CD4-positive, alpha-beta T cell treated with Interleukin-4 for 1 hour (primary cell): ENCODE measurements around the gene PDIA2.
"Not testable (repeated sequence)": the region's sequence is repeated elsewhere in the genome, so short reads cannot be mapped to it uniquely, and the experiment has no call there.

Experiments
- DNase-seq, 2 donors: peaks; one replicate each; pipeline ENCODE4 v3.0.0-alpha.2; 2020 to 2022

The PDIA2 gene

DNA sequence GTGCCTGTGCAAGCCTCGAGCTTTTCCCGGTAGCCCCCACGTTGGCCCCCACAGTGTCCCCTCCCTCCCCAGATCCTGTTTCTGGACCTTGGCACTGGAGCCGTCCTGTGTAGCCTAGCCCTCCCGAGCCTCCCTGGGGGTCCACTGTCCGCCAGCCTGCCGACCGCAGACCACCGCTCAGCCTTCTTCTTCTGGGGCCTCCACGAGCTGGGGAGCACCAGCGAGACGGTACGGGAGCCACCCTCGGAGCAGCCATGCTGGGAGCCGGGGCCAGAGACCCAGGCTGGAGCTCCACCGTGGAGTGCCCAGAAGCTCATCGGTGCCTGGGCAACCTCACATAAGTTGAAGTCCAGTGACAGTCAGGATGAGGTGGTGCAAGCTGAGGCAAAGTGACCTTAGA is 19.0 kb upstream of the PDIA2 start:
- no peak for DNase-seq

DNA sequence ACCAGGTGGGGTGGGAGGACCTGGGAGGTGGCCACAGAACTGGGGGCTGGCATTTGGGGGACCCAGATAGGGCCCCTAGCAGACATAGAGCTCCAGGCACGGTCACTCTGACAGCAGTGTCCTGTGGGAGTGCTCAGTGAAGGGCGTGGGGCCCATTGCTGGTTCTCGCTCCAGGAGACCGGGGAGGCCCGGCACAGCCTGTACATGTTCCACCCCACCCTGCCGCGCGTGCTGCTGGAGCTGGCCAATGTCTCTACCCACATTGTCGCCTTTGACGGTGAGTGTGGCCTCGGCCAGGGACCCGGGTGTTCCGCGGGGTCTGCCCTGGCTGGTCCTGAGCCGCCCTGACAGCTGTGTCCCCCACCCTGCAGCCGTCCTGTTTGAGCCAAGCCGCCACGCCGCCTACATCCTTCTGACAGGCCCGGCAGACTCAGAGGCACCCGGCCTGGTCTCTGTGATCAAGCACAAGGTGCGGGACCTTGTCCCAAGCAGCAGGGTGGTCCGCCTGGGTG is 18.5 kb upstream of the PDIA2 start:
- no peak for DNase-seq

DNA sequence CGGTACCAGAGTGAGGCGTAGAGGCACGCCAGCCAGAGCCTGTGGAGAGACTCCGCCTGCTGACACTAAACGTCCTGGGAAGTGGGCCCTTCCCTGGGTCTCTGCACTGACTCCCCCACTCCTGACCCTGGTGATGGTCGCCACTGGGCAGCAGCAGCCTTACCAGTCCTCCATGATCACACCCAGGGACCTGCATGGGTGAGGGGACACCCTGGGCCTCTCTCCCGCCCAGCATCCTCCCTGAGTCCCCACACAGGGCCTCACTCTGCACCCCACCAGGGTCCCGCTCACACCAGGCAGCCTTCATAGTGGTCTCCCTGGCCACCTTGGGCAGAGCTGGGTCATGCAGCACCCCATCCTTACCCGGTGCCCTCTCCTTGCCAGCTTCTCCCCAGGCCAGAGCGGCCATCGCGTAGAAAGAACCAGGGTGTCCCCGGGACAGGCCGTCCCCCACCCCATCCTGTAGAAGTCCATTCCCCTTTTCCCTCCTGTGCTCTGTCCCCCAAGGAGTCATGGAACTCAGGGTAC is 17.9 kb upstream of the PDIA2 start:
- no peak for DNase-seq

DNA sequence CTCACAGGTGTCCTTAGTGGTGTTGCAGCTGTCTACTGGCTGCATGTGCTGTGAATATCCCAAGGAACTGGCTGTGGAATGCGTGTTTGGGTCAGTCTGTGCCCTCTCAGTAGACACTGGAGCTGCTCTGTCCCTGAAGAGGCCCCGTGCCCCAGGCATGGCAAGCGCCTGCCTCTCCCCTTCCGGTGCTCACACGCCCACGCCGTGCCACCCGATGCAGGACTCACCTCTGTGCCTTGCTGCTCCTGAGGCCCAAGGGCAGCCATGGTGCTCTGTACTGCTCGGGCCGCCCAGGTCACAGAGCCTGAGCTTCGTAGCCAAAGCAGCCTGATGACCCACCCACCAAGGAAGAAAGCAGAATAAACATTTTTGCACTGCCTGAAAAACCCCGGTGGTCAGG is 17.3 kb upstream of the PDIA2 start:
- DNase-seq = no peak

DNA sequence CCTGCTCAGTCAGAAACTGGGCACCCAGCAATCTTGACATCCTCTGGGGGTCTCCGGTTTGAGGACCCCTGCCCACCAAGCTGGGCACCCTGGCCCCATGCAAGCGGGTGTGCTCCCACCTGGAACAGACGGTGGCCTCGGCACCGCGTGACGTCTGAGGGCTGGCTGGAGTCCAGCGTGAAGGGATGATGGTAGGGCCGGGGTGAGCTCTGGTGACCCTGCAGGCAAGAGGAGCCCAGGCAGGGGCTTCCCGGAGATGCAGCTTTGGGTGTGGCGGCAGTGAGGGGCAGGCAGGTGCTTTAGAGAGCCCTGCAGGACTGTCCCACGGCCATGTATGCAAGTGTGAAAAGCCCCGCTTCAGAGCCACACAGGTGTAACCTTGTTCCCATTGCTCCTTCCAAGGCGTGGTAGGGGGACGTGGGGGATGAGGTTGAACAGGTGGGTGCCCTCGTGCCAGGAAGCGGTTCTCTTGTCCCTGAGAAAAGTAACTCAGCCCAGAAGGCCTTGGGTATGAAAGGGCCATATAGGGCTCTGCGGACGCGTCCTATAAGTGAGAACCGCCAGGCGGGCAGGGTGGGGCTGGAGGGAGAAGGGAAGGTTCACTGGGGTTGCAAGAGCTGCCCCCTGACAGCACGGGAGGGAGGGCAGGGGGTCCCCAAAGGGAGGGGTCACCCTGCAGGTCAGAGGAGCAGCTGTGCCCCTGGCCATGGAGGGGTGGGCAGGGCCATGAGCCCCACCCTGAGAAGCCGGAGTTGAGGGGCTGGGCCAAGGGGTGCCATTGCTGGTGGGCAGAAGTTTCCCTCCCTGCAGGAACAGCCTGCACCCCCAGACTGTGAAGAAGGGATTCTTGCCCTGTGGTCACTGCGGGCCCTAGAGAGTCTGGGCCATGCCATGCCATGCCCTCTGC is 16.5 kb upstream of the PDIA2 start:
- DNase-seq = no peak

DNA sequence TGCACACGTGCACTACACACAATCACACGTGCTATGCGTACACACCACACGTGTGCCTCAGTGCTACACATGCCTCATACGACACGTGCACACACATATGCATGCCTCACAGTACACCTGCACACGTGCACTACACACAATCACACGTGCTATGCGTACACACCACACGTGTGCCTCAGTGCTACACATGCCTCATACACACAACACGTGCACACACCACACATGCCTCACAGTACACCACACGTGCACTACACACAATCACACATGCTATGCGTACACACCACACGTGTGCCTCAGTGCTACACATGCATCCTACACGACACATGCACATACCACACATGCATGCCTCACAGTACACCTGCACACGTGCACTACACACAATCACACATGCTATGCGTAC is 15.4 kb upstream of the PDIA2 start:
- DNase-seq = not testable (repeated sequence)

DNA sequence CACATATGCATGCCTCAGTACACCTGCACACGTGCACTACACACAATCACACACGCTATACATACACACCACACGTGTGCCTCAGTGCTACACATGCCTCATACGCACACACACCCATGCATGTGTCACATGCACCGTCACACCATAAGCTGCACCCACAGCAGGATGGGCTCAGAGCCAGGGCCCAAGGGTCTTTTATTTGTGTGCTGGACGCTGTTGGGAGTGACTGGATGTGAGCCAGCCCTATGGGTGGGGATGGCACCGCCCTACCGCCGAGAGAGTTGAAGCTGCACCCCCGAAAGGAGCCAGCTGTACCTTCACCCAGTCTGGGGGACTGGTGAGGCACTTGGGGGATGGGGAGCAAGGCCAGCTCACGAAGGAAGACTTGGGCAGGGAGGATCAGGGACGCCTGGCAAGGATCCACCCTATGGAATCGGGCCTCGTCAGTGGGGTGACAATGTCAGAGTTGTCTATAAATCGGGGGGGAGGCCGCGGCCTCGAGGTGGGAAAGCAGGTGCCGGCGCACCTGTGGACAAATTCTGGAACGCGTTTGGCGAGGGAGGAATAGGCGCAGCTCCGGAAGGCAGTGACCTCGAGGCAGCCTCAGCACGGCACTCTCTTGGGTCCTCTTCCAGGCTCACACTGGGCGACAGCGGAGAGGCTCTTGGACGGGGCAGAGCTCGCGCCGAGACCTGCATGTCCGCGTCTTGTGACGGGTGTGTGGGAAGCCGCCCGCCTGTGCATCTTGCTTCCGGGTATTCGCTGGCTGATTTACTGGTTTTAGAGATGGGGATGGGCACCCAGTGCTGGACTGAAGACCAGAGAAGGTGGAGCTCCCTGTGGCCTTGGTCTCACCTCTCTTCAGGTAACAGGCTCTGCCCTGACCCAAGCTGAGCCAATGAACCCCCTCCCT is 14.6 kb upstream of the PDIA2 start:
- DNase-seq = no peak

DNA sequence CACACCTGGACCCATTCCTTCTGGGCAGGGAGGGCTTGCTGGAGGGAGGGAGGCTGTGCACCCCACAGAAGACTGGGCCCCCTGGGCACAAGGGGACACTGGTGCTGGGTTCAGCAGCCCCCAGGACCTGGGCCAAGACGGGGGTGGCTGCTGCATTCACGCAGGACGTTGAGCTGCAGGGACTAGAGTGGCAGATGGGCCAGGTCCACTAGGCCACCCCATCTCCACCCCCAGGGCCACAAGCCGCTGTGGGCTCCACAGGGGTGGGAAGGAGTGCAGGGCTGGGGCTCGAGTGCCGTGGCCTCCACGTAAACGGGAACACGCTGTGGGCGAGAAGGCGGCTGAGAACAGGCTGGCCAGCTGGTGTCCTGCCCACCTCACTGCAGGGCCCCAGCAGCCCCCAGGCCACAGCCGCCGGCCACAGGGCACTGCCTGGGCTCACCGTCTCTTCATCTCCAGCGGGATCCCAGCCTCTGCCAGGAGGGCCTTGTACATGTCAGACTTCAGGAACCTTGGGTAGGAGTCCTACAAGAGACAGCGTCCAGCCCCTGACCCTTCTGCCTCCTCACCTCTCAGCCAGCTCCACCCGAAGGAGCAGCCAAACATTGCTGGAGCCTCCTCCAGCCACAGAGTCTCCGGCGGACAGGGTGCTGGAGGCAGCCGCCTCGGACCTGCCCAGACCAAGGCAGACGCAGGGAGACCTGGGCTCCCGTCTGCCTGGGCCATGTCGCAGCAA is 13.7 kb upstream of the PDIA2 start:
- DNase-seq = no peak

DNA sequence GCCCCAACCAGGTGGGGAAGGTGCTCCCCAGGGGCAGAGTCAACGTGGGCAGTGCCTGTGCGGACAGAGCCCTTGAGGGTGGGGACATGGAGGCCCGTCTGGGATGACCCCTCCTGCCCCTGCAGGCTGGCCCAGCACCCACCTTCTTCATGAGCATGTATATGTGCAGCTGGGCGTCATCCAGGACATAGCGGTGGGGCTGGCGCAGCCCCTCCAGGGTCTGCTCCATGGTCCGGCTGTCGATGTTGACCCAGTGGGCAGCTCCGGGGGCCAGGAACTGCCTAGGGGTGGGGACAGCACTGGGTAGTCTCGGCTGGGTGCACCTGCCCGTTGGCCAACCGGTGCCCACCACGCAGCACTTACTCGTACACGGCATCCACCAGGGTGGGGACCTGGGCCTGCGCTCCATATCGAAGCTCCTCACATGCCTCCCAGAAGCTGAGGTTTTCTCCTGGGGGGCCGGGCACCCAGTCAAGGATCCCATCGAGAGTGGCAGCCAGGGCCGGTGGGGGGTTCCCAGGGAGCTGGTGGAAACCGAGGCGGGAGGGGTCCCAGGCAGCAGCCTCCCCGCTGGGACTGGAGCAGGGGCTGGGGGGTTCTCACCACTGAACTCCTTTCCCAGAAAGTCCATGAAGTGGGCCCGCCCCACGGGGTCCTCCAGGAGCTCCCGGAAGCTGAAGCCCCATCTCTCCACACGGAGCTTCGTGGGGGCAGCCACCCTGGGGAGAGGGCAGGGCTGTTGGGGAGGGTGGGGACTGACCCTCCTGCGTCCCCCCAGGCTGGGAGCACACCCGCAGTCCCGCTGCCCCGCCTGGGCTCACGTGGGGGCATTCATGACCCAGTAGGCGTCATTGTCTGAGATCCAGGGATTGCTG is 12.3 kb upstream of the PDIA2 start:
- no peak for DNase-seq

DNA sequence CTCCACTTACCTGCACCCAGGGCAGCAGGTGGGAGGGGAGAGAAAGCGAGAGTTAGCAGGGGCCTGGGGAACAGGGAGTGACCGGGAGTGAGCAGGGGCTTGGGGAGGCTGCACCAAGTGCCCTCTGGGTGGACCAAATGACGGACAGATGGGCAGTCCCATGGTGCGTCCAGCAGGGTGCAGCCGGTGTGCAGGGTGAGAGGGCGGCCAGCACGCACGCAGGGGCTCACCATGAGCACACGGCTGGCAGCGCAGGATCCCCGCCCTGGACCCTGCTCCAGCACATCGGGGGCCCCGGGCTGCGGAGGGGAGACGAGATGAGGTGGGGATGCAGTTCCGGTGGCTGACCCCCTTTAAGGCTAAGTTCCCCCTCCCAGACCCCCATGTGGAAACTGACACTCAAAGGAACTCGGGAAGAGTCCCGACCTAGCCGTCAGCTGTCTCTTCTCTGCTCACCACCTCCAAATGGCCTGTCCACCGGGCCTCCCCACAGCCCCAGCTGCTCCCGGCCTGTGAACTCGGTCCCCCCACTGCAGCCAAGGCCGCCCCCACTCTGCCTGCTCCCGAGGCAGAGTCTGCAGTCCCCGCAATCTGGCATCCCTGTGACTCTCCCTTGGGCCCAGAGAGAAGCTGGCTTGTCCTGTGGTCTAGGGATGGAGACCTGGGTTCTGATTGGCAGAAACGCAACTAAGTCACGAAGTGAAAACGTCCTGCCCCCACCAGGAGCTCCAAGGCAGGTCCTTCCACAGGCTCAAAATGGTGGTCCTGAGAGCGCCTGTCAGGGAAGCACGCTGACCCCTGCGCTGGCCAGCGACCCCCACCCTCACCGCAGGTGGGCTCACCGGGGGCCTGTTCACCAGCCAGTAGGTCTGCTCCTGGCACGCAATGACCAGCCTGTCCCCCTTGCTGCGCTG is 10.1 kb upstream of the PDIA2 start:
- no peak for DNase-seq

DNA sequence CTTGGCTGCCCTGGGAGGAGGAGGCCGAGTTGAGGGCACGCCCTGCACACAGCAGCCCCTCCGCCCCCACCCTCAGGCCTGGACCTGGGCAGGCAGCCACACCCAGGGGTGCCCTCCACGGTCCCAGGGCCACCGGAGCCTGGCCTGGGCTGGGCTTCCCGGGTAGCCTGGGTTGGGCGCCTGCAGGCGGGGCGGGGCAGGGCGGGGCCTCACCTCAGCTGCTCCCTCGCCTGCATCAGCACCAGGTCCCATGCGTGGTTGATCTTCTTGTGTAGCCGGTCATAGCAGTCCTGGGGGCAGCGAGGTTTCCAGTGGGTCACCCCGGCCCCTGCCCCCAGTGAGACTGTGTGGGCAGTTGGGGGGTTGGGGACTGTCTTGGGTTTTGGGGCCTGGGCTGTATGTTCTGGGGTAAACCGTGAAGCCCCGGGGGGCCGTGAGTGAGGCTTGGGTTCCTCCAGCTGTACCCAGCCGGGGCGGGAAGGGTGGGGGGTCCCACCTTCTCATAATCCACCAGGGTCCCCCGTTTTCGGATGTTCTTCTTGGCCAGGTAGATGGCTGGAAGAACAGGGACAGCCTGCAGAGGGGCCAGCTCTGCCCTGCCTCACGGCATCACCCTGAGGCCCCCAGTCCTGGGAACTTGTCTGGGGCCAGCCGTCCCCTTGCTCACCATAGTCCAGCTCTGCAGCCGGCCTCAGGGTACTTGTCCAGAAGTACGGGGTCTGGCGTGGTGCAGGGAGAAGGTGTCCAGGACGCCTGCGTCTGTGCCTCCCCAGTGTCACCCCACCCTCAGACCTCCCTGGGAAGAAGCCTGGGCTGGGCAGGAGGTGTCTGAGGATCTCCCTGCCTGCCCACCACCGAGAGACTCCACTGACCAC is 9.2 kb upstream of the PDIA2 start:
- no peak for DNase-seq

DNA sequence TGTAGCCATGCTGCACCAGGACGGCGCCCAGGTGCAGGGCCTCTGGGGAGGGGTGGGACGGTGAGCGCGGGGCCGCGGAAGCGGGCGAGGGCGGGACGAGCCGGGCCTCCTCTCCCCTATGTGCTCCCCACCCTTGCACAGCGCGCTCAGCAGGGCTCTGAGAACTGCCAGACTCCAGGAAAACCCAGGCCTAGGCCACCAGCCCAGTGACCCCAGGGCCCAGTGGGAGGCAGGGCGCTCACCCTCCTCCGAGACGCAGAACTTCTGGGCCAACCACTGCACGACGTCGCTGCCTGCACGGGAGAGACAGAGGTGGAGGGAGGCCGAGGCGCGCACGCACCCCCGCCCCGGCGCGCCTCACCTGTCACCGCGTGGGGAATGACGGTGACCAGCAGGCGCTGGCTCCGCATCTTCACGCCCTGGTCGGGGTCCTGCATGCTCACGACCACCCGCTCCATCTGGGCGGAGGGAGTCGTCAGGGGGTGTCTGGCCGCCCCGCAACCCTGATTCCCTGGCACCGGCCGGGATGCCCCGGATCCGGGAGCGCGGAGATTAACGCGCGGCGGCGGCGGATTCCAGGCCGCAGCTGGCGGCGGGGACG is 7.8 kb upstream of the PDIA2 start:
- DNase-seq = no peak

DNA sequence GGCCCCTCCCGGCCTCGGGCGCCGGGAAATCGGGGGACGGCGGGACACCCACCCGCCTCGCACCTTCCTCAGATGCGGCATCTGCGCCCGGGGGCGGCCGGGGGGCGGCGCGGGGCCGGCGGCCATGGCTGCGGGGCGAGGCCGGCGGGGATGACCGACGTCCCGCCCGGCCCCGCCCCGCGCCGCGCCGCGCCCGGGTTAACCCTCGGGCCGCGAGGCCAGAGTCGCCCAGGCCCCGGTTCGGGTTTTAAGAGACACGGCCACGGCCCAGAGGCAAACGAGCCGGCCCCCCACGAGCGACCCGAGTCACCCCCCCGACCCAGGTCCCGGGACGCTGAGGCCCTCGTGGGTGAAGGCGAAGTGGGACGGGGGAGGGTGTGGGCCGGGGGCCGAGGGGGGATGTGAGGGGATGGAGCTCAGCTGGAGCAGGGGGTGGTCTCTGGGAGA is 7.2 kb upstream of the PDIA2 start, which contains the start of gene RGS11:
RGS11 (minus strand) TSS at position 159 of the 447 bp plus-strand sequence; CDS start at position 126, 33 bp downstream.
- no peak for DNase-seq

DNA sequence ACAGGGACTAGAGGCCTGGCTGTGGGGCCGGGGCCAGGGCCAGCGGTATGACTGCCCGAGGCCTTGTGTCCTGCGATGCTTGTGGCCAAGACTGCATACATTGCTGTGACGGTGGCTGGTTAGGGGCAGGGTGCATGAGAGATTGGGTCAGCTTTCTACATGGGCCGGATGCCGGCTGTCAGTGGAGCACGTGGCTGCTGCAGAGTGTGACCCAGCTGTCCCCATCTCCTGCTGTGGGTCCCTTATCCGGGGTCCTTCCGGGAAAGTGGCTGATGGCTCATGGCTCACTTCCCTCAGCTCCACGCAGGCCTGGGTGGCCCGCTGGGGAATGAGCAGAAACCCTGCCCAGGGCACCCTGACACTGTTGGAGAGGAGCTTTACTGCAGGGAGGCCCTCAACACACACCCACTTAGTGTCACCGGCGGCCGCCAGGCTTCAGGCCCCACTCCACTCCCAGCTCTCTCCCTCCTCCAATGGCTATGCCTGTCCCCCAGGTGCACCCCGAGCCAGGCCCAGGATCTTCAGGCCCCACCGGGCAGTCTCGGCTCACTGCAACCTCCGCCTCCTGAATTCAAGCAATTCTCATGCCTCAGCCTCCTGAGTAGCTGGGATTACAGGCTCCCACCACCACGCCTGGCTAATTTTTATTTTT is 6.4 kb upstream of the PDIA2 start:
- DNase-seq = no peak

DNA sequence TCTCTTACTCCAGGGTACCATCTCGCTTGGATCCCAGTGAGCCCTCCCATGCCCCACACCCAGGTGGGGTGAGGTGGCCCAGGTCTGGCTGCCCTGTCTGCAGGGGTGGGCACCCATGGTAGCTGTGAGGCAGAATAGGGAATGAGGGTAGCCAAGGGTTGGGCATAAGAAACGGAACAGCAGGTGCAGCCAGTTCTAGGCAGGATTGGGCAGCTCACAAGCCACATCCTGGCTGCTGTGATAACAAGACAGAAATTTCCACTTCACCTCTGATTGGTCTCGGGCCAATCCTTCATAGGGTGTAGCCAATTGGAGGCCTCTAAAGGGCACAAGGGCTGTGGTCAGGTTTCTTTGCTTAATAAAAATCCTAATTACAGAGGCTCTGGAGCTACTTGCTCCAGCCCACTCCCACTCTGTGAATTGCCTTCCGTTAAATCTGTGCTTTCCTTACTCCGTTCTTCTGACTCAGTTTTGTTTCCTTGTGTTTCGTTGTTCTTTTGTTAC is 4.0 kb upstream of the PDIA2 start:
- DNase-seq = peak; percentile 28 to 66

DNA sequence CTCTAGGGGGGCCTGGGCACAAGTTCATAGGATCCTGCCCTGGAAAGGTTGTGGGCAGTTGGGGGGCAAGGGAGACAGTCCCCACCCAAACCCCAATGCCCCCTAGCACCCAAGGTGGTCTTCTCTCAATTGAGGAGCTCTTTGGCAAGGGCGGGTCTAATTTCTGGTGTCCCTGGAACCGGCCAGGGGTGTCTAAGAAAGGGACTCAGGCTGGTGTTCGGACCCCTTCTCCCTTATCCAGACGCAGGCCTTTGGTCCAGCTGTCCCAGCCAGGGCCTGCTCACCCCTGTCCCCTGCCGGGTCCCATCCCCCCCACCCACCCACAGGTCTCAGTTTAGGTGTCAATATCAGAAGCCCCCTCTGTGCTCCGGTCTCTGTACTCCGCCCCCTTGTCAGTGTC is 3.4 kb upstream of the PDIA2 start:
- no peak for DNase-seq

DNA sequence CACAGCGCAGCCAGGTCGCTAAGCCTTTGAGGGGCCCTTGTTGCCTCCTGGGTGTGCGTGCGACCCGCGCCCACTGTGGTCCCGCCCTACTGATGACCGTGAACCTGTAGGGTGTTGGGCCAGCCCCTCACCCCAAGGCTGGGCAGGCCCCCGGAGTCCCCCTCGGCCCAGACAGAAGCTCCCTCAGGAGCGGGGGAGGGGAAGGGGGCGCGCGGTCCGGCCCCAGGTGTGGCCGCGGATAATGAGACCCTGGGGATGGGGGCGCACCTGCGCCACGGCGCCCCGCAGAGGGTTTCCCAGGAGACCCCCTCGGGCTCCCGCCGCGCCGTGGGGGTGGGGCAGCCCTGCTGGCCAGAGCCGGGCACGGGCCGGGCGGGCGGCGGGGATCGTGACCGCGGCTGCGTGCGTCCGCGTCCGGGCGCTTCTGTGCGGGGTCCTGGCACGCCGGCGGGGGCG is 2.9 kb upstream of the PDIA2 start:
- DNase-seq = no peak

DNA sequence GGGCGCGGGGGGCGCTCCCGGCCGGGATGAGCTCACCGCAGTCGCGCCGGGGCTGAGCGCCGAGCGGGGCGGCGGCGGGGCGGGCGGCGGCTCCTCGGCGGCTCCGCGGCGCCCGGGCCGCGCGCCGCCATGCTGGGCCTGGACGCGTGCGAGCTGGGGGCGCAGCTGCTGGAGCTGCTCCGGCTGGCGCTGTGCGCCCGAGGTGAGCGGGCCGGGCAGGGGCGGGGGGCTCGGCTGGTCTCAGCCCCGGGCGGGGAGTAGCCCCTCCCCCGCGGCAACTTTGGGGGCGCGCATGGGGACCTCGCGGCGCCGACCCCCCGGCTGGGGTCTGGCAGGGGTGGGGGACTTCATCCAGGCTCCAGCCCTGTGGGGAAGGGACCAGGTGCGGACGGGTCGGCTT is 2.4 kb upstream of the PDIA2 start, which contains the start of gene ARHGDIG:
ARHGDIG (plus strand) TSS at position 40 of the 400 bp plus-strand sequence; CDS start at position 130, 90 bp downstream.
- DNase-seq = no peak
